Measurements from ENCODE around the gene NBPF4. TPM values are rescaled to one million over a fixed set of nuclear protein-coding genes. Genes with fewer than 3 reads are reported as not detected.

Gene NBPF4
- total RNA-seq, result 0.14 and 0.66 TPM in 2 replicates

GRCh38 chr1:108243976-108244375 lies at the start of gene NBPF4:
Gene NBPF4 (minus strand): TSS chr1:108244076. CDS start chr1:108243761, 315 bp downstream.

GRCh38 chr1:108199781-108200686 lies 43.8 kb downstream of the NBPF4 start, which contains the start of gene SLC25A24:
Gene SLC25A24 (minus strand): TSS chr1:108200343. CDS start chr1:108200138, 205 bp downstream.

Other genes with a start within 250 kb of the NBPF4 start
- gene SLC25A24, start 43.7 kb downstream of the NBPF4 start, total RNA-seq, result 41.8 and 113 TPM in 2 replicates
- 1.1 TPM in 1 of 2 replicates, not detected in the other for gene NBPF6, start 206.3 kb upstream of the NBPF4 start, total RNA-seq